Ramos (cell line): ENCODE data around the gene JUN.

Experiments
- in situ Hi-C: fragments of 300-500 bp; cut with MboI; formaldehyde crosslinking; loops from one replicate; pipeline ENCODE4 v1.14.3; 2022; ENCODE audit warnings: low sequenced_read_pairs; ENCODE audit not compliant: unreplicated experiment

JUN gene

GRCh38 chr1:58783993-58784757, at the start of gene JUN:
Gene JUN, minus strand, starts transcription at chr1:58784047. Its CDS starts 977 bp downstream, at chr1:58783070.
- in situ Hi-C loops = no loop called here

GRCh38 chr1:58833166-58833565, 49.3 kb upstream of the JUN start:
- in situ Hi-C loops = no loop called here

- in situ Hi-C loops = no loop called here
Observed at GRCh38 chr1:58830291-58830690, 46.4 kb upstream of the JUN start.

GRCh38 chr1:58829866-58830265, 46.0 kb upstream of the JUN start:
- in situ Hi-C loops = no loop called here

GRCh38 chr1:58827298-58827697, 43.5 kb upstream of the JUN start:
- in situ Hi-C loops = no loop called here

GRCh38 chr1:58824753-58825389, 41.0 kb upstream of the JUN start:
- in situ Hi-C loops = no loop called here

- in situ Hi-C loops = no loop called here
Observed at GRCh38 chr1:58823481-58824010, 39.7 kb upstream of the JUN start.

- in situ Hi-C loops = no loop called here
Observed at GRCh38 chr1:58821309-58821708, 37.5 kb upstream of the JUN start.

- in situ Hi-C loops = no loop called here
Observed at GRCh38 chr1:58818976-58819375, 35.1 kb upstream of the JUN start.

GRCh38 chr1:58818075-58818474, 34.2 kb upstream of the JUN start:
- in situ Hi-C loops = no loop called here

- in situ Hi-C loops = no loop called here
Observed at GRCh38 chr1:58816747-58817221, 32.9 kb upstream of the JUN start.

GRCh38 chr1:58816072-58816746, 32.4 kb upstream of the JUN start:
- in situ Hi-C loops = no loop called here

GRCh38 chr1:58815686-58816071, 31.8 kb upstream of the JUN start:
- in situ Hi-C loops = no loop called here

GRCh38 chr1:58815069-58815685, 31.3 kb upstream of the JUN start:
- in situ Hi-C loops = no loop called here

GRCh38 chr1:58814251-58815068, 30.6 kb upstream of the JUN start:
- in situ Hi-C loops = no loop called here

- in situ Hi-C loops = no loop called here
Observed at GRCh38 chr1:58813801-58814200, 30.0 kb upstream of the JUN start.

GRCh38 chr1:58813361-58813760, 29.5 kb upstream of the JUN start:
- in situ Hi-C loops = no loop called here

GRCh38 chr1:58812926-58813325, 29.1 kb upstream of the JUN start:
- in situ Hi-C loops = no loop called here

- in situ Hi-C loops = no loop called here
Observed at GRCh38 chr1:58812468-58812867, 28.6 kb upstream of the JUN start.

GRCh38 chr1:58811303-58811702, 27.5 kb upstream of the JUN start:
- in situ Hi-C loops = no loop called here
